Measurements from ENCODE around the gene PIK3AP1.

The PIK3AP1 gene

GRCh38 chr10:96608262-96608661 lies 112.1 kb downstream of the PIK3AP1 start:
- Mint-ChIP-seq H3K4me3 (no peak overlapping the region), H3K27me3 (ENCODE audit: low read depth, poor library complexity) (peaks cover 3% of the 10 kb centered on the region), H3K27ac (no peak overlapping the region), H3K36me3 (ENCODE audit: low read depth) (no peaks in the 10 kb centered on the region), H3K4me1 (peaks cover 9% of the 10 kb centered on the region), H3K9me3 (no peaks in the 10 kb centered on the region)
- no peak for TF ChIP-seq CTCF (IDR thresholded peaks at IDR 0.05)
- DNase-seq = no peak

GRCh38 chr10:96606946-96607345 lies 113.4 kb downstream of the PIK3AP1 start:
- Mint-ChIP-seq H3K27me3 (ENCODE audit: low read depth, poor library complexity) (peaks cover 3% of the 10 kb centered on the region), H3K9me3 (no peaks in the 10 kb centered on the region), H3K4me1 (peaks cover 9% of the 10 kb centered on the region), H3K4me3 (no peak overlapping the region), H3K27ac (no peak overlapping the region), H3K36me3 (ENCODE audit: low read depth) (no peaks in the 10 kb centered on the region)
- no peak for TF ChIP-seq CTCF (IDR thresholded peaks at IDR 0.05)
- no peak for DNase-seq

DNA sequence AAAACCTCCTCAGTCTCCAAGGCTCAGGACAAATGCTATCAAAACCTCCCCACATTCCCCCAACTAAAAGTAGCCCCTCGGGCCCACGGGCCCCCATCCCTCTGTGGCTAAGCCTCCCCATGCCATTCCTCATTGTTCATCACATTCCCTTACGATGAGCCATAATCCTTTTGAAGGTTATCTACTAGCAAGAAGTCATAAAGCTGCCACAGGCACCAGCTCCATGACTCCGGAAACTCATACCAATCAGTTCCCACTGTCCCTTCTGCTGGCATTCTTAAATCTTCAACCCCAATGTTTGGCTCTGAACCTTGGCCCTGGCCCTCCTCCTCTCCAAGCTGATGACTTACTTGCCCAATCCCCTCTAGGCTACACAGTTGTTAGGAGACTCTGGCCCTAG lies 114.1 kb downstream of the PIK3AP1 start:
- peaks cover 3% of the 10 kb centered on the region for H3K27me3 Mint-ChIP-seq (ENCODE audit: low read depth, poor library complexity)

GRCh38 chr10:96600337-96600736 lies 120.0 kb downstream of the PIK3AP1 start:
- DNase-seq = no peak
- Mint-ChIP-seq H3K36me3 (ENCODE audit: low read depth) (no peaks in the 10 kb centered on the region), H3K27me3 (ENCODE audit: low read depth, poor library complexity) (no peaks in the 10 kb centered on the region), H3K27ac (no peak overlapping the region), H3K4me1 (no peaks in the 10 kb centered on the region), H3K9me3 (no peaks in the 10 kb centered on the region), H3K4me3 (no peak overlapping the region)
- TF ChIP-seq CTCF (IDR thresholded peaks at IDR 0.05) = no peak

More for the DNA sequence above, 114.1 kb downstream of the PIK3AP1 start:
- no peak for TF ChIP-seq CTCF (IDR thresholded peaks at IDR 0.05)
- H3K9me3 Mint-ChIP-seq = no peaks in the 10 kb centered on the region
- peak overlapping the region; percentile 82 for H3K27ac Mint-ChIP-seq
- H3K4me1 Mint-ChIP-seq = peaks cover 9% of the 10 kb centered on the region
- H3K4me3 Mint-ChIP-seq = no peak overlapping the region
- no peaks in the 10 kb centered on the region for H3K36me3 Mint-ChIP-seq (ENCODE audit: low read depth)
- DNase-seq = no peak

GRCh38 chr10:96598846-96599245 lies 121.5 kb downstream of the PIK3AP1 start:
- Mint-ChIP-seq H3K27ac (no peak overlapping the region), H3K4me3 (no peak overlapping the region), H3K9me3 (no peaks in the 10 kb centered on the region), H3K4me1 (no peaks in the 10 kb centered on the region), H3K27me3 (ENCODE audit: low read depth, poor library complexity) (no peaks in the 10 kb centered on the region), H3K36me3 (ENCODE audit: low read depth) (peaks cover 5% of the 10 kb centered on the region)
- no peak for TF ChIP-seq CTCF (IDR thresholded peaks at IDR 0.05)
- no peak for DNase-seq

All from nephron progenitor cell (in vitro differentiated cells).